Measurements from ENCODE around the gene B3GALNT2. TPM values are rescaled to one million over a fixed set of nuclear protein-coding genes. Genes with fewer than 3 reads are reported as not detected.
A peak's percentile ranks its signal among the peaks of the same experiment; 100 is the strongest.
"Not testable (repeated sequence)": the region's sequence is repeated elsewhere in the genome, so short reads cannot be mapped to it uniquely, and the experiment has no call there.

B3GALNT2 gene
- total RNA-seq, 1 experiment from 2014 or later = 88.4 TPM

DNA sequence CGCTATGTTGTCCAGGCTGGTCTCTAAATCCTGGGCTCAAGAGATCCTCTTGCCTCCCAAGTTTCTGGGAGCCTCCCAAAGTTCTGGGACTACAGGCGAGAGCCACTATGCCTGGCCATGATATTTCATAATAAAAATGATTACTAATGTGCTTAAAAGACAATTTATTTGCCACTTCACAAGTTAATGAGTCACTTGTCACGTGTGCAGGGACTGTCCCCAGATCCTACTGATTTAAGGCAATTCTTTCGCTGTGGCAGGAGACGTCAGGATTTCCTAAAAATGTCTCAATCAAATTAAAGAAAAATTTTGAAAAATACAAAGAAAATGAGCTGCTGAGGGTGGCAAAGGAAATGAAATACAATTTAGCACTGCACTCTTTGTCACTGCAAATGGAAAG, 43.5 kb downstream of the B3GALNT2 start:
- Mint-ChIP-seq H3K27ac (ENCODE audit: low read depth, unreplicated experiment) (no peak overlapping the region), H3K36me3 (ENCODE audit: insufficient read depth, unreplicated experiment) (peaks cover 85% of the 10 kb centered on the region), H3K9me3 (ENCODE audit: unreplicated experiment) (no peaks in the 10 kb centered on the region), H3K4me1 (ENCODE audit: insufficient read depth, unreplicated experiment) (no peaks in the 10 kb centered on the region), H3K27me3 (ENCODE audit: insufficient read depth, unreplicated experiment) (no peaks in the 10 kb centered on the region), H3K4me3 (ENCODE audit: unreplicated experiment) (no peak overlapping the region)
- ChIA-PET POLR2A (interaction anchor here (0.6 to 1.4 kb wide), 3 partner anchors 10 to 46 kb away, joined by 3 read pairs; no protein-coding TSS in a partner anchor), CTCF (interaction anchor here (0.6 to 1.8 kb wide), 3 partner anchors 9 to 975 kb away, joined by 3 to 6 read pairs (median 4); no protein-coding TSS in a partner anchor)
- intact Hi-C loops (cut with micrococcal nuclease) = no loop called here
- BruUV-seq (replicated peaks) = no TSS peak
- DNase-seq (ENCODE audit: unreplicated experiment) = peak; percentile 20
- TF ChIP-seq, protein P1, sequence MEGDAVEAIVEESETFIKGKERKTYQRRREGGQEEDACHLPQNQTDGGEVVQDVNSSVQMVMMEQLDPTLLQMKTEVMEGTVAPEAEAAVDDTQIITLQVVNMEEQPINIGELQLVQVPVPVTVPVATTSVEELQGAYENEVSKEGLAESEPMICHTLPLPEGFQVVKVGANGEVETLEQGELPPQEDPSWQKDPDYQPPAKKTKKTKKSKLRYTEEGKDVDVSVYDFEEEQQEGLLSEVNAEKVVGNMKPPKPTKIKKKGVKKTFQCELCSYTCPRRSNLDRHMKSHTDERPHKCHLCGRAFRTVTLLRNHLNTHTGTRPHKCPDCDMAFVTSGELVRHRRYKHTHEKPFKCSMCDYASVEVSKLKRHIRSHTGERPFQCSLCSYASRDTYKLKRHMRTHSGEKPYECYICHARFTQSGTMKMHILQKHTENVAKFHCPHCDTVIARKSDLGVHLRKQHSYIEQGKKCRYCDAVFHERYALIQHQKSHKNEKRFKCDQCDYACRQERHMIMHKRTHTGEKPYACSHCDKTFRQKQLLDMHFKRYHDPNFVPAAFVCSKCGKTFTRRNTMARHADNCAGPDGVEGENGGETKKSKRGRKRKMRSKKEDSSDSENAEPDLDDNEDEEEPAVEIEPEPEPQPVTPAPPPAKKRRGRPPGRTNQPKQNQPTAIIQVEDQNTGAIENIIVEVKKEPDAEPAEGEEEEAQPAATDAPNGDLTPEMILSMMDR (IDR thresholded peaks at IDR 0.05; ENCODE audit: unreplicated experiment) = no peak

- POLR2A ChIA-PET; H3K27me3 Mint-ChIP-seq (ENCODE audit: insufficient read depth, unreplicated experiment); CTCF ChIA-PET; H3K9me3 Mint-ChIP-seq (ENCODE audit: unreplicated experiment); DNase-seq (ENCODE audit: unreplicated experiment); H3K27ac Mint-ChIP-seq (ENCODE audit: low read depth, unreplicated experiment); BruUV-seq (replicated peaks); H3K4me1 Mint-ChIP-seq (ENCODE audit: insufficient read depth, unreplicated experiment); H3K4me3 Mint-ChIP-seq (ENCODE audit: unreplicated experiment); intact Hi-C loops (cut with micrococcal nuclease): not testable (repeated sequence)
- peaks cover 87% of the 10 kb centered on the region for H3K36me3 Mint-ChIP-seq (ENCODE audit: insufficient read depth, unreplicated experiment)
Measured at GRCh38 chr1:235457856-235458255, 46.4 kb downstream of the B3GALNT2 start.

DNA sequence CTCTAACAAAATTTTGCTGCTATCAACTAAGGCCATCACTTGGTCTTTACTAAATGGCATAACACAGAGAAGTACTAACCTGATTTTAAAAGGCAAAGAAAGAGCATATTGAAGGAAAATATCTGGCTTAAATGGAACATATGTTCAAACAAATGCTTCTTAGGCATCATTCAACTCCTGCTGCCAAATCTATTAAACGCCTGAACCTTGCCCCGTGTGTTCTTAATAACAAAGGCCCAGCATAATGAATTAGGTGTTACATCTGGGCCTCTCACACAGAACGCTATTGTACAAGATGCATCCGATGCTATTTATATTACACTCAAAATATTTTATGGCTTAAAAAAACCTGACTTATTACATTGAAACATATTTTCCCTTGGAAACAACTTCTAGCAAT, 48.4 kb downstream of the B3GALNT2 start:
- intact Hi-C loops (cut with micrococcal nuclease) = no loop called here
- CTCF ChIA-PET = interaction anchor here (0.7 kb wide), 1 partner anchor 8 kb away, joined by 3 read pairs; no protein-coding TSS in a partner anchor
- H3K27me3 Mint-ChIP-seq (ENCODE audit: insufficient read depth, unreplicated experiment) = no peaks in the 10 kb centered on the region
- H3K4me1 Mint-ChIP-seq (ENCODE audit: insufficient read depth, unreplicated experiment) = no peaks in the 10 kb centered on the region
- peaks cover 87% of the 10 kb centered on the region for H3K36me3 Mint-ChIP-seq (ENCODE audit: insufficient read depth, unreplicated experiment)
- POLR2A ChIA-PET = interaction anchor here (0.7 kb wide), 1 partner anchor 1019 kb away, joined by 3 read pairs; no protein-coding TSS in a partner anchor
- no peaks in the 10 kb centered on the region for H3K9me3 Mint-ChIP-seq (ENCODE audit: unreplicated experiment)
- H3K4me3 Mint-ChIP-seq (ENCODE audit: unreplicated experiment) = no peak overlapping the region
- no TSS peak for BruUV-seq (replicated peaks)
- no peak overlapping the region for H3K27ac Mint-ChIP-seq (ENCODE audit: low read depth, unreplicated experiment)
- TF ChIP-seq, protein P1 (IDR thresholded peaks at IDR 0.05; ENCODE audit: unreplicated experiment) = no peak
- DNase-seq (ENCODE audit: unreplicated experiment) = no peak

GRCh38 chr1:235455097-235455496, 49.2 kb downstream of the B3GALNT2 start:
- no peak overlapping the region for H3K4me3 Mint-ChIP-seq (ENCODE audit: unreplicated experiment)
- no peak for DNase-seq (ENCODE audit: unreplicated experiment)
- no peaks in the 10 kb centered on the region for H3K4me1 Mint-ChIP-seq (ENCODE audit: insufficient read depth, unreplicated experiment)
- no peaks in the 10 kb centered on the region for H3K27me3 Mint-ChIP-seq (ENCODE audit: insufficient read depth, unreplicated experiment)
- TF ChIP-seq, protein P1 (IDR thresholded peaks at IDR 0.05; ENCODE audit: unreplicated experiment) = no peak
- peaks cover 87% of the 10 kb centered on the region for H3K36me3 Mint-ChIP-seq (ENCODE audit: insufficient read depth, unreplicated experiment)
- intact Hi-C loops (cut with micrococcal nuclease) = no loop called here
- no peaks in the 10 kb centered on the region for H3K9me3 Mint-ChIP-seq (ENCODE audit: unreplicated experiment)
- no peak overlapping the region for H3K27ac Mint-ChIP-seq (ENCODE audit: low read depth, unreplicated experiment)
- ChIA-PET POLR2A (interaction anchor here (0.7 to 5.8 kb wide), 3 partner anchors 12 to 1018 kb away, joined by 3 to 31 read pairs (median 3); no protein-coding TSS in a partner anchor), CTCF (interaction anchor here (0.6 to 1.0 kb wide), 3 partner anchors 9 to 18 kb away, joined by 3 to 4 read pairs (median 3); no protein-coding TSS in a partner anchor)
- no TSS peak for BruUV-seq (replicated peaks)

Data from MCF 10A (cell line).